Kidney glomerular epithelial cell (primary cell): ENCODE measurements around the gene CDCA5.

Experiments
- DNase-seq: peaks from one replicate; lab custom pipeline; 2025; lab: John Stamatoyannopoulos, UW

CDCA5 gene

GRCh38 chr11:65043881-65044501 is 39.8 kb downstream of the CDCA5 start:
- DNase-seq, result no peak

GRCh38 chr11:65042891-65043290 is 40.9 kb downstream of the CDCA5 start:
- no peak for DNase-seq

- peak; percentile 86 for DNase-seq
These were observed 42.8 kb downstream of the CDCA5 start, which contains the start of gene SAC3D1 for GRCh38 chr11:65040847-65041622. TSS of gene SAC3D1 (plus strand) at chr11:65041210. CDS start at chr11:65041293, 83 bp downstream.

GRCh38 chr11:65040520-65040846 is 43.4 kb downstream of the CDCA5 start:
- no peak for DNase-seq

- no peak for DNase-seq
These were observed 46.9 kb downstream of the CDCA5 start for GRCh38 chr11:65036931-65037330.

- no peak for DNase-seq
These were observed 48.3 kb downstream of the CDCA5 start for GRCh38 chr11:65035579-65035978.

- no peak for DNase-seq
These were observed 49.4 kb downstream of the CDCA5 start for GRCh38 chr11:65034423-65034822.

- DNase-seq, result no peak
These were observed 51.6 kb downstream of the CDCA5 start for GRCh38 chr11:65032216-65032615.
